ENCODE measurements around the gene SLC6A13. TPM values are rescaled to one million over a fixed set of nuclear protein-coding genes. Genes with fewer than 3 reads are reported as not detected.
A peak's percentile ranks its signal among the peaks of the same experiment; 100 is the strongest.

The SLC6A13 gene
- total and polyA plus RNA-seq, 2 of the 13 experiments (the other 11 are each of a cell fraction or from before 2014, with no cell fraction given), result 0.05 to 0.15 TPM

DNA sequence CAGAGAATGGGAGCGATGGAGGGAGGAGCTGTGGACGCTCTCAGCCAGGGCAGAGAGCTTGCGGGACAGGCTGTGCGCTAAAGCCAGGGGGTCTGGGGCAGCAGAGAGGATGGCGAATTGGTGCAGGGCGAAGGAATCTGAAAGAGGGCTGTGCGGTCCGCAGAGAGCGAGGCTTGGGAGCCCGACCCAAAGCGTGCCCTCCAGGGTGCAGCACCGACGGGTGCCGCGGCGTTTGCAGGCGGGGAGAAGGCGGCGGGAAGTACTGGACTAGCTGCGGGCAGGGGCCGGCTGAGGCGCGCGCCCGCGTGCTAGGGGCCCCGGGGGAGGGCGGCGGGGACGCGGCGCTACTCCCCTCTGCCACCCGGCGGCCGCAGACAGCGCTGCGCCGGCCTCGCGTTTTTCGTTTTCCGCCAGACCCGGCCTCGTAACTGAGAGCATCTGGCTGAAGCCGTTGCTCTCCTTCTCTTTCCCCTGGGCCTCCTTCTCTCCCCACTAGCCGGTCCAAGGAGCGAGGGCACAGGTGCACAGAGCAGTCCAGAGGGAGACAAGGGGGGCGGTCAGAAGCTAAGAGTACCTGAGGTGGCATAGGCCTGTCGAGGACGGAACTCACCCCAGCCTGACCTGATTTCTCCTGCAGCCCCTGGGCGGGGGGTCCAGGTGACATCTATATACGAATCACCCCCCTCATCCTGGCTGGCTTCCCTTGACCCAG, 73.6 kb downstream of the SLC6A13 start (continued):
- TF ChIP-seq, protein P1, sequence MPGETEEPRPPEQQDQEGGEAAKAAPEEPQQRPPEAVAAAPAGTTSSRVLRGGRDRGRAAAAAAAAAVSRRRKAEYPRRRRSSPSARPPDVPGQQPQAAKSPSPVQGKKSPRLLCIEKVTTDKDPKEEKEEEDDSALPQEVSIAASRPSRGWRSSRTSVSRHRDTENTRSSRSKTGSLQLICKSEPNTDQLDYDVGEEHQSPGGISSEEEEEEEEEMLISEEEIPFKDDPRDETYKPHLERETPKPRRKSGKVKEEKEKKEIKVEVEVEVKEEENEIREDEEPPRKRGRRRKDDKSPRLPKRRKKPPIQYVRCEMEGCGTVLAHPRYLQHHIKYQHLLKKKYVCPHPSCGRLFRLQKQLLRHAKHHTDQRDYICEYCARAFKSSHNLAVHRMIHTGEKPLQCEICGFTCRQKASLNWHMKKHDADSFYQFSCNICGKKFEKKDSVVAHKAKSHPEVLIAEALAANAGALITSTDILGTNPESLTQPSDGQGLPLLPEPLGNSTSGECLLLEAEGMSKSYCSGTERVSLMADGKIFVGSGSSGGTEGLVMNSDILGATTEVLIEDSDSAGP (CRISPR knock-in tag; IDR thresholded peaks at IDR 0.05; ENCODE audit: borderline replicate concordance), result 0 out of 2 replicates have a peak, but pooled peaks have one; percentile 35
- TF ChIP-seq, protein P2, sequence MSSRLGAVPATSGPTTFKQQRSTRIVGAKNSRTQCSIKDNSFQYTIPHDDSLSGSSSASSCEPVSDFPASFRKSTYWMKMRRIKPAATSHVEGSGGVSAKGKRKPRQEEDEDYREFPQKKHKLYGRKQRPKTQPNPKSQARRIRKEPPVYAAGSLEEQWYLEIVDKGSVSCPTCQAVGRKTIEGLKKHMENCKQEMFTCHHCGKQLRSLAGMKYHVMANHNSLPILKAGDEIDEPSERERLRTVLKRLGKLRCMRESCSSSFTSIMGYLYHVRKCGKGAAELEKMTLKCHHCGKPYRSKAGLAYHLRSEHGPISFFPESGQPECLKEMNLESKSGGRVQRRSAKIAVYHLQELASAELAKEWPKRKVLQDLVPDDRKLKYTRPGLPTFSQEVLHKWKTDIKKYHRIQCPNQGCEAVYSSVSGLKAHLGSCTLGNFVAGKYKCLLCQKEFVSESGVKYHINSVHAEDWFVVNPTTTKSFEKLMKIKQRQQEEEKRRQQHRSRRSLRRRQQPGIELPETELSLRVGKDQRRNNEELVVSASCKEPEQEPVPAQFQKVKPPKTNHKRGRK (CRISPR knock-in tag; IDR thresholded peaks at IDR 0.05), result no peak
- TF ChIP-seq PCBP1 (IDR thresholded peaks at IDR 0.05; ENCODE audit: borderline replicate concordance, low read depth, low read length) (no peak), ZFAT (CRISPR knock-in tag; conservative IDR thresholded peaks at IDR 0.05) (no peak), EZH2 (conservative IDR thresholded peaks at IDR 0.05; ENCODE audit: low read depth, low read length) (no peak), BCL6 (CRISPR knock-in tag; IDR thresholded peaks at IDR 0.05) (no peak), ZFP41 (CRISPR knock-in tag; IDR thresholded peaks at IDR 0.05; ENCODE audit: borderline replicate concordance) (no peak), IKZF1 (IDR thresholded peaks at IDR 0.05) (no peak), HNRNPH1 (optimal IDR thresholded peaks at IDR 0.05; ENCODE audit: low read depth, low read length) (no peak), KDM5B (CRISPR knock-in tag; IDR thresholded peaks at IDR 0.05; ENCODE audit: borderline replicate concordance) (peak; percentile 73; the same call in 1 of the 2 replicates), ZNF878 (CRISPR knock-in tag; IDR thresholded peaks at IDR 0.05) (no peak), XBP1 (CRISPR knock-in tag; IDR thresholded peaks at IDR 0.05) (no peak)
- TF ChIP-seq, protein P3, sequence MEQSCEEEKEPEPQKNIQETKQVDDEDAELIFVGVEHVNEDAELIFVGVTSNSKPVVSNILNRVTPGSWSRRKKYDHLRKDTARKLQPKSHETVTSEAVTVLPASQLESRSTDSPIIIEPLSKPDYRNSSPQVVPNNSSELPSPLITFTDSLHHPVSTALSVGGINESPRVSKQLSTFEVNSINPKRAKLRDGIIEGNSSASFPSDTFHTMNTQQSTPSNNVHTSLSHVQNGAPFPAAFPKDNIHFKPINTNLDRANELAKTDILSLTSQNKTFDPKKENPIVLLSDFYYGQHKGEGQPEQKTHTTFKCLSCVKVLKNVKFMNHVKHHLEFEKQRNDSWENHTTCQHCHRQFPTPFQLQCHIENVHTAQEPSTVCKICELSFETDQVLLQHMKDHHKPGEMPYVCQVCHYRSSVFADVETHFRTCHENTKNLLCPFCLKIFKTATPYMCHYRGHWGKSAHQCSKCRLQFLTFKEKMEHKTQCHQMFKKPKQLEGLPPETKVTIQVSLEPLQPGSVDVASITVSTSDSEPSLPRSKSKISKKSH (CRISPR knock-in tag; IDR thresholded peaks at IDR 0.05; ENCODE audit: borderline replicate concordance), result no peak
- TF ChIP-seq, protein P4, sequence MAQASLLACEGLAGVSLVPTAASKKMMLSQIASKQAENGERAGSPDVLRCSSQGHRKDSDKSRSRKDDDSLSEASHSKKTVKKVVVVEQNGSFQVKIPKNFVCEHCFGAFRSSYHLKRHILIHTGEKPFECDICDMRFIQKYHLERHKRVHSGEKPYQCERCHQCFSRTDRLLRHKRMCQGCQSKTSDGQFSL (CRISPR knock-in tag; IDR thresholded peaks at IDR 0.05), result peak; percentile 87
- TF ChIP-seq, protein P5, sequence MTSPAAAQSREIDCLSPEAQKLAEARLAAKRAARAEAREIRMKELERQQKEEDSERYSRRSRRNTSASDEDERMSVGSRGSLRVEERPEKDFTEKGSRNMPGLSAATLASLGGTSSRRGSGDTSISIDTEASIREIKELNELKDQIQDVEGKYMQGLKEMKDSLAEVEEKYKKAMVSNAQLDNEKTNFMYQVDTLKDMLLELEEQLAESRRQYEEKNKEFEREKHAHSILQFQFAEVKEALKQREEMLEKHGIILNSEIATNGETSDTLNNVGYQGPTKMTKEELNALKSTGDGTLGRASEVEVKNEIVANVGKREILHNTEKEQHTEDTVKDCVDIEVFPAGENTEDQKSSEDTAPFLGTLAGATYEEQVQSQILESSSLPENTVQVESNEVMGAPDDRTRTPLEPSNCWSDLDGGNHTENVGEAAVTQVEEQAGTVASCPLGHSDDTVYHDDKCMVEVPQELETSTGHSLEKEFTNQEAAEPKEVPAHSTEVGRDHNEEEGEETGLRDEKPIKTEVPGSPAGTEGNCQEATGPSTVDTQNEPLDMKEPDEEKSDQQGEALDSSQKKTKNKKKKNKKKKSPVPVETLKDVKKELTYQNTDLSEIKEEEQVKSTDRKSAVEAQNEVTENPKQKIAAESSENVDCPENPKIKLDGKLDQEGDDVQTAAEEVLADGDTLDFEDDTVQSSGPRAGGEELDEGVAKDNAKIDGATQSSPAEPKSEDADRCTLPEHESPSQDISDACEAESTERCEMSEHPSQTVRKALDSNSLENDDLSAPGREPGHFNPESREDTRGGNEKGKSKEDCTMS (CRISPR knock-in tag; conservative IDR thresholded peaks at IDR 0.05), result no peak
- TF ChIP-seq, protein P6, sequence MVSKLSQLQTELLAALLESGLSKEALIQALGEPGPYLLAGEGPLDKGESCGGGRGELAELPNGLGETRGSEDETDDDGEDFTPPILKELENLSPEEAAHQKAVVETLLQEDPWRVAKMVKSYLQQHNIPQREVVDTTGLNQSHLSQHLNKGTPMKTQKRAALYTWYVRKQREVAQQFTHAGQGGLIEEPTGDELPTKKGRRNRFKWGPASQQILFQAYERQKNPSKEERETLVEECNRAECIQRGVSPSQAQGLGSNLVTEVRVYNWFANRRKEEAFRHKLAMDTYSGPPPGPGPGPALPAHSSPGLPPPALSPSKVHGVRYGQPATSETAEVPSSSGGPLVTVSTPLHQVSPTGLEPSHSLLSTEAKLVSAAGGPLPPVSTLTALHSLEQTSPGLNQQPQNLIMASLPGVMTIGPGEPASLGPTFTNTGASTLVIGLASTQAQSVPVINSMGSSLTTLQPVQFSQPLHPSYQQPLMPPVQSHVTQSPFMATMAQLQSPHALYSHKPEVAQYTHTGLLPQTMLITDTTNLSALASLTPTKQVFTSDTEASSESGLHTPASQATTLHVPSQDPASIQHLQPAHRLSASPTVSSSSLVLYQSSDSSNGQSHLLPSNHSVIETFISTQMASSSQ (IDR thresholded peaks at IDR 0.05; ENCODE audit: low read depth), result no peak
- TF ChIP-seq, protein P6 (CRISPR knock-in tag; IDR thresholded peaks at IDR 0.05; ENCODE audit: borderline replicate concordance), result no peak
